Ovary (tissue), 3 donors: ENCODE measurements around the gene ARFGAP1.

Source experiments
- EP300 ChIP-seq: sonication (generic); formaldehyde crosslinking; IDR thresholded peaks from one replicate; pipeline ENCODE4 v1.6.1; 2017; ENCODE audit warnings: antibody characterized with exemption
- POLR2A ChIP-seq: fragments of 450-650 bp; IDR thresholded peaks from one replicate; pipeline ENCODE4 v1.6.1; 2017; ENCODE audit warnings: antibody characterized with exemption, mild to moderate bottlenecking, moderate library complexity
- TF ChIP-seq, protein P1 (sequence below), 3 donors: fragments of 450-650 bp in 2 of 3; fragments of 200-600 bp in 1 of 3; IDR thresholded peaks; one replicate each; pipeline versions ENCODE4 v1.5.1 to v1.8.0; 2016 to 2022; ENCODE audit warnings: antibody characterized with exemption in 3 of 3, mild to moderate bottlenecking in 1 of 3
- donor health status: DM: no; HTN: no; CAD: no.

DNA sequence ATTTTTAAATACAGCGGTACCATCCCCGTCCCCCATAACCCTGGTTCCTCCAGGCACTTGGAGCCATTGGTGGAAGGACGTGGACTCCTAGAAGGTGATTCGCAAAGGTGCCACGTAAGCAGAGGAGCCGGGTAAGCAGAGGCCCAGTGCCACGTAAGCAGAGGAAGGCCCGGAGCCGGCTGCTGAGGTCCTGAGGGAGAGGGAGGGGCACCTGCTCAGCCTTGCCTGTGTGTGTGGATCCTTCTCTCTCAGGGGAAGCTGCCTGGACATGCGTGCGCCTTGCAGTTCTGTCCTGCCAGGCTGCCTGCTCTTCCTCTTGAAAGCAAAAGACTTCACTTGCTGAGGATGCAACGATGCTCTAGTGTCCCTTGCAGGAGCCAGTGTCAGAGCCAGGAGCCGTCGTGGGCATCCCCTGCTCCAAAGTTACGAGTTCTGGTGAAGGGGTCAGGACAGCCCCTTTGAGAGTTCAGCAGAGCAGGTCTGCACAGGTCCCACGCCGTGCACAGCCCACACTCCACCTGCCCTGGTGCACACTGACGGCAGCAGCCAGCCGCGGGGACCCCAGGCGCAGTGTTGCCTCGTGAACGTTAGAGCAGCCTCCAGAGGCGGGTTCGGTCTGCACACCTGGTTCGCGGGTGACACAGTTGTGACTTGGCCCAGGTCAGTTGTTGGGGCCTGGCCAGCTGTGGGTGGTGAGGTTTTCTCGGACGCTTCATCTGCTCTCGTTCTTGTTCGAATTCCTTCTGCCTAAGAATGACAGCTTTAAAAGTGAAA lies 16.5 kb upstream of the ARFGAP1 start:
- TF ChIP-seq, protein P1, sequence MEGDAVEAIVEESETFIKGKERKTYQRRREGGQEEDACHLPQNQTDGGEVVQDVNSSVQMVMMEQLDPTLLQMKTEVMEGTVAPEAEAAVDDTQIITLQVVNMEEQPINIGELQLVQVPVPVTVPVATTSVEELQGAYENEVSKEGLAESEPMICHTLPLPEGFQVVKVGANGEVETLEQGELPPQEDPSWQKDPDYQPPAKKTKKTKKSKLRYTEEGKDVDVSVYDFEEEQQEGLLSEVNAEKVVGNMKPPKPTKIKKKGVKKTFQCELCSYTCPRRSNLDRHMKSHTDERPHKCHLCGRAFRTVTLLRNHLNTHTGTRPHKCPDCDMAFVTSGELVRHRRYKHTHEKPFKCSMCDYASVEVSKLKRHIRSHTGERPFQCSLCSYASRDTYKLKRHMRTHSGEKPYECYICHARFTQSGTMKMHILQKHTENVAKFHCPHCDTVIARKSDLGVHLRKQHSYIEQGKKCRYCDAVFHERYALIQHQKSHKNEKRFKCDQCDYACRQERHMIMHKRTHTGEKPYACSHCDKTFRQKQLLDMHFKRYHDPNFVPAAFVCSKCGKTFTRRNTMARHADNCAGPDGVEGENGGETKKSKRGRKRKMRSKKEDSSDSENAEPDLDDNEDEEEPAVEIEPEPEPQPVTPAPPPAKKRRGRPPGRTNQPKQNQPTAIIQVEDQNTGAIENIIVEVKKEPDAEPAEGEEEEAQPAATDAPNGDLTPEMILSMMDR (IDR thresholded peaks at IDR 0.05), result no peak
- TF ChIP-seq POLR2A (no peak), EP300 (no peak)
